Keratinocyte (primary cell): Measurements from ENCODE around the gene ATE1.

Experiments
- EZH2 ChIP-seq: IDR thresholded peaks from one replicate; pipeline ENCODE4 v1.6.1; 2012; ENCODE audit warnings: inconsistent platforms, mild to moderate bottlenecking, low read length, moderate library complexity
- TF ChIP-seq, protein P1 (sequence below), 3 experiments: IDR thresholded peaks in 1 of 3; conservative IDR thresholded peaks in 1 of 3; optimal IDR thresholded peaks in 1 of 3; 2 replicates in 2 of 3; 3 replicates in 1 of 3; pipeline versions ENCODE3 to v1.5.1; 2011; ENCODE audit warnings: low read length in 3 of 3, mild to moderate bottlenecking in 3 of 3, moderate library complexity in 2 of 3, control low read depth in 1 of 3, inconsistent platforms in 1 of 3; ENCODE audit not compliant: insufficient read depth in 2 of 3; ENCODE audit errors: extremely low read depth in 1 of 3

DNA sequence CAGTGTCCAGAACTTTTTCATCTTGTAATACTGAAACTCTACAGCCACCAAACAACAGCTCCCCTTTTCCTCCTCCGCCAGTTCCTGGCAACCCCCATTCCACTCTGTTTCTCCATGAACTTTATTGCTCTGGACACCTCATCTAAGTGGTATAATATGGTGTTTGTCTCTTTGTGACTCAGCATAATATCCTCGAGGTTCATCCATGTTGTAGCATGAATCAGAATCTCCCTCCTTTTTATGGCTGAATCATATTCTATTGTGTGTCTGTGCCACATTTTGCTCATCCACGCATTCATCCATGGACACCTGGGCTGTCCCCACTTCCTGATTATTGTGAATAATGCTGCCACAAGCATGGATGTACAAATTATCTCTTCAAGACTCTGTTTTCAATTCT is 205.2 kb downstream of the ATE1 start:
- TF ChIP-seq, protein P1, sequence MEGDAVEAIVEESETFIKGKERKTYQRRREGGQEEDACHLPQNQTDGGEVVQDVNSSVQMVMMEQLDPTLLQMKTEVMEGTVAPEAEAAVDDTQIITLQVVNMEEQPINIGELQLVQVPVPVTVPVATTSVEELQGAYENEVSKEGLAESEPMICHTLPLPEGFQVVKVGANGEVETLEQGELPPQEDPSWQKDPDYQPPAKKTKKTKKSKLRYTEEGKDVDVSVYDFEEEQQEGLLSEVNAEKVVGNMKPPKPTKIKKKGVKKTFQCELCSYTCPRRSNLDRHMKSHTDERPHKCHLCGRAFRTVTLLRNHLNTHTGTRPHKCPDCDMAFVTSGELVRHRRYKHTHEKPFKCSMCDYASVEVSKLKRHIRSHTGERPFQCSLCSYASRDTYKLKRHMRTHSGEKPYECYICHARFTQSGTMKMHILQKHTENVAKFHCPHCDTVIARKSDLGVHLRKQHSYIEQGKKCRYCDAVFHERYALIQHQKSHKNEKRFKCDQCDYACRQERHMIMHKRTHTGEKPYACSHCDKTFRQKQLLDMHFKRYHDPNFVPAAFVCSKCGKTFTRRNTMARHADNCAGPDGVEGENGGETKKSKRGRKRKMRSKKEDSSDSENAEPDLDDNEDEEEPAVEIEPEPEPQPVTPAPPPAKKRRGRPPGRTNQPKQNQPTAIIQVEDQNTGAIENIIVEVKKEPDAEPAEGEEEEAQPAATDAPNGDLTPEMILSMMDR (optimal IDR thresholded peaks at IDR 0.05 in 1 of 3, IDR thresholded peaks at IDR 0.05 in 1 of 3, conservative IDR thresholded peaks at IDR 0.05 in 1 of 3; ENCODE audit: extremely low read depth in 1 of 3, insufficient read depth in 2 of 3, low read length in 3 of 3) = no peak
- no peak for TF ChIP-seq EZH2
